ENCODE data around the gene CNPY1. TPM values are rescaled to one million over a fixed set of nuclear protein-coding genes. Genes with fewer than 3 reads are reported as not detected.
"Not testable (repeated sequence)": the region's sequence is repeated elsewhere in the genome, so short reads cannot be mapped to it uniquely, and the experiment has no call there.

CNPY1 gene
- total RNA-seq, 3 donors from 2014 or later: 0.29 TPM; not detected in 2

- H3K4me3 ChIP-seq: no peak overlapping the region
- DNase-seq (ENCODE audit: low spot score in 2 of 2): no peak
- H3K27ac ChIP-seq: no peak overlapping the region
- intact Hi-C loops (cut with DNase I; ENCODE audit: low total_unique reads): no loop called here
- H3K4me1 ChIP-seq: no peaks in the 10 kb centered on the region
- H3K9me3 ChIP-seq: no peaks in the 10 kb centered on the region
- no peaks in the 10 kb centered on the region for H3K36me3 ChIP-seq
- peaks cover 0 to 47% of the 10 kb centered on the region in 2 donors for H3K27me3 ChIP-seq
- TF ChIP-seq CTCF (IDR thresholded peaks at IDR 0.05) (no peak), POLR2AphosphoS5 (IDR thresholded peaks at IDR 0.05) (no peak), POLR2A (IDR thresholded peaks at IDR 0.05) (no peak)
Observed at GRCh38 chr7:155521743-155522398, 24.5 kb downstream of the CNPY1 start.

- no peaks in the 10 kb centered on the region for H3K9me3 ChIP-seq
- no peak overlapping the region for H3K4me3 ChIP-seq
- H3K36me3 ChIP-seq: no peaks in the 10 kb centered on the region
- no peak for DNase-seq (ENCODE audit: low spot score in 2 of 2)
- TF ChIP-seq CTCF (IDR thresholded peaks at IDR 0.05): no peak
- TF ChIP-seq POLR2A (IDR thresholded peaks at IDR 0.05): no peak
- no peak for TF ChIP-seq POLR2AphosphoS5 (IDR thresholded peaks at IDR 0.05)
- intact Hi-C loops (cut with DNase I; ENCODE audit: low total_unique reads): no loop called here
- H3K27me3 ChIP-seq: peaks cover 0 to 48% of the 10 kb centered on the region in 2 donors
- H3K4me1 ChIP-seq: no peaks in the 10 kb centered on the region
- H3K27ac ChIP-seq: no peak overlapping the region
Observed at GRCh38 chr7:155521007-155521742, 25.2 kb downstream of the CNPY1 start.

GRCh38 chr7:155520114-155520513, 26.2 kb downstream of the CNPY1 start:
- no peak for TF ChIP-seq POLR2A (IDR thresholded peaks at IDR 0.05)
- no peak for TF ChIP-seq CTCF (IDR thresholded peaks at IDR 0.05)
- TF ChIP-seq POLR2AphosphoS5 (IDR thresholded peaks at IDR 0.05): no peak
- Histone ChIP-seq H3K4me3 (no peak overlapping the region), H3K27ac (no peak overlapping the region), H3K36me3 (no peaks in the 10 kb centered on the region), H3K27me3 (peaks cover 0 to 54% of the 10 kb centered on the region in 2 donors), H3K4me1 (no peaks in the 10 kb centered on the region), H3K9me3 (no peaks in the 10 kb centered on the region)
- intact Hi-C loops (cut with DNase I; ENCODE audit: low total_unique reads): no loop called here
- no peak for DNase-seq (ENCODE audit: low spot score in 2 of 2)

- H3K9me3 ChIP-seq; H3K4me3 ChIP-seq; DNase-seq (ENCODE audit: low spot score in 2 of 2); H3K36me3 ChIP-seq; H3K27ac ChIP-seq; H3K4me1 ChIP-seq; intact Hi-C loops (cut with DNase I; ENCODE audit: low total_unique reads): not testable (repeated sequence)
- H3K27me3 ChIP-seq: peaks cover 0 to 58% of the 10 kb centered on the region in 2 donors
Observed at GRCh38 chr7:155519358-155519757, 27.0 kb downstream of the CNPY1 start.

GRCh38 chr7:155518633-155519032, 27.7 kb downstream of the CNPY1 start:
- H3K4me3 ChIP-seq: no peak overlapping the region
- H3K9me3 ChIP-seq: no peaks in the 10 kb centered on the region
- no peaks in the 10 kb centered on the region for H3K36me3 ChIP-seq
- peaks cover 0 to 53% of the 10 kb centered on the region in 2 donors for H3K27me3 ChIP-seq
- H3K27ac ChIP-seq: no peak overlapping the region
- TF ChIP-seq POLR2AphosphoS5 (IDR thresholded peaks at IDR 0.05) (no peak), POLR2A (IDR thresholded peaks at IDR 0.05) (no peak), CTCF (IDR thresholded peaks at IDR 0.05) (no peak)
- H3K4me1 ChIP-seq: no peaks in the 10 kb centered on the region
- intact Hi-C loops (cut with DNase I; ENCODE audit: low total_unique reads): no loop called here
- DNase-seq (ENCODE audit: low spot score in 2 of 2): no peak

All from breast epithelium (tissue), 4 donors.